ENCODE results near the gene ORC3. TPM values are rescaled to one million over a fixed set of nuclear protein-coding genes. Genes with fewer than 3 reads are reported as not detected.

ORC3 gene
- total and polyA plus RNA-seq, 10 of the 15 experiments (the other 5 are each of a cell fraction or from before 2014, with no cell fraction given), result 27.2 to 76.3 (median 54.6) TPM

GRCh38 chr6:87636315-87636714 is 46.4 kb downstream of the ORC3 start:
- H3K27ac ChIP-seq (ENCODE audit: control insufficient read depth, insufficient read depth), result no peak overlapping the region
- no peak for FAIRE-seq
- intact Hi-C loops (cut with micrococcal nuclease; ENCODE audit: unreplicated experiment), result no loop called here
- no peaks in the 10 kb centered on the region for H3K27me3 ChIP-seq (replicated peaks in 1 of 2; ENCODE audit: control insufficient read depth in 2 of 2, insufficient read depth in 2 of 2, low read length in 1 of 2)
- 56% methylated on average over 1 of the region's 1 CpG for WGBS (ENCODE audit: insufficient coverage, insufficient replicate concordance, low lambda C conversion rate, missing lambda C conversion rate)
- no peak overlapping the region for H2AFZ ChIP-seq (ENCODE audit: control insufficient read depth, low read depth, low read length)
- no peaks in the 10 kb centered on the region for H4K20me1 ChIP-seq (ENCODE audit: control insufficient read depth, insufficient read depth)
- H3K4me3 ChIP-seq, result no peak overlapping the region
- BruUV-seq (replicated peaks), result no TSS peak
- H3K4me2 ChIP-seq (ENCODE audit: control insufficient read depth, insufficient read depth), result no peak overlapping the region
- ChIA-PET POLR2A (interaction anchor here (0.5 kb wide), 1 partner anchor 61 kb away, joined by 4 read pairs; no protein-coding TSS in a partner anchor), SMC1A (ENCODE audit: uncharacterized antibody, unreplicated experiment) (interaction anchor here (0.9 to 1.7 kb wide), 7 partner anchors 9 to 48 kb away, joined by 3 to 6 read pairs (median 3); no protein-coding TSS in a partner anchor), CTCF (interaction anchor here (0.9 to 1.6 kb wide), 2 partner anchors 16 to 20 kb away, joined by 3 to 4 read pairs; no protein-coding TSS in a partner anchor), RAD21 (ENCODE audit: unreplicated experiment) (no interaction called here)
- ATAC-seq, result no peak
- in situ Hi-C loops (cut with MboI), result no loop called here
- no peak for DNase-seq (ENCODE audit: low read depth, low spot score)
- H3K36me3 ChIP-seq (ENCODE audit: control insufficient read depth in 2 of 2, insufficient read depth in 2 of 2, low read length in 1 of 2), result peaks cover 0 to 25% of the 10 kb centered on the region in 2 experiments; a peak in 3 of 4 replicates
- no peaks in the 10 kb centered on the region for H3K79me2 ChIP-seq (ENCODE audit: control insufficient read depth, insufficient read depth, low read length)
- no peak overlapping the region for H3K9ac ChIP-seq (ENCODE audit: control insufficient read depth, insufficient read depth, low read length)
- no peaks in the 10 kb centered on the region for H3K4me1 ChIP-seq (ENCODE audit: control insufficient read depth, insufficient read depth, low read length)
- no peak for TF ChIP-seq LARP7 (IDR thresholded peaks at IDR 0.05)
- no peak for TF ChIP-seq CHD2 (IDR thresholded peaks at IDR 0.05; ENCODE audit: borderline replicate concordance, low read depth, low read length)
- TF ChIP-seq NR2C1 (IDR thresholded peaks at IDR 0.05), result no peak
- no peak for TF ChIP-seq TBL1XR1 (IDR thresholded peaks at IDR 0.05; ENCODE audit: low read depth, low read length)
- no peak for TF ChIP-seq RBBP5 (conservative IDR thresholded peaks at IDR 0.05)
- TF ChIP-seq ATF7 (IDR thresholded peaks at IDR 0.05; ENCODE audit: low read depth), result no peak
- TF ChIP-seq MYB (IDR thresholded peaks at IDR 0.05; ENCODE audit: borderline replicate concordance, low read depth, low read length), result no peak
- no peak for TF ChIP-seq MLLT1 (IDR thresholded peaks at IDR 0.05)
- no peak for TF ChIP-seq IKZF2 (IDR thresholded peaks at IDR 0.05)
- TF ChIP-seq NR2F1 (conservative IDR thresholded peaks at IDR 0.05), result no peak
- no peak for TF ChIP-seq POLR2A (IDR thresholded peaks at IDR 0.05; ENCODE audit: low read depth, low read length)
- TF ChIP-seq USF2 (IDR thresholded peaks at IDR 0.05; ENCODE audit: borderline replicate concordance, low read depth, low read length), result no peak
- TF ChIP-seq SP1 (IDR thresholded peaks at IDR 0.05; ENCODE audit: low read depth, low read length), result no peak
- TF ChIP-seq NFYB (IDR thresholded peaks at IDR 0.05; ENCODE audit: insufficient read depth, low read depth, low read length), result no peak
- H3K9me3 ChIP-seq (replicated peaks; ENCODE audit: control insufficient read depth, insufficient read depth, low read length), result no peaks in the 10 kb centered on the region
